ENCODE results near the gene SATB2. TPM values are rescaled to one million over a fixed set of nuclear protein-coding genes. Genes with fewer than 3 reads are reported as not detected.

SATB2 gene
- polyA plus RNA-seq, 1 donor from 2014 or later, result 0.21 TPM

- Histone ChIP-seq H3K36me3 (ENCODE audit: insufficient read depth, low read length) (no peaks in the 10 kb centered on the region), H3K27ac (ENCODE audit: low read length) (no peak overlapping the region), H3K9ac (ENCODE audit: low read length) (no peak overlapping the region)
Observed at GRCh38 chr2:199382091-199382490, 75.6 kb downstream of the SATB2 start.

GRCh38 chr2:199381531-199381930 lies 76.2 kb downstream of the SATB2 start:
- TF ChIP-seq MXI1 (conservative IDR thresholded peaks at IDR 0.05; ENCODE audit: poor library complexity, severe bottlenecking) (no peak), EZH2 (IDR thresholded peaks at IDR 0.05; ENCODE audit: borderline replicate concordance, insufficient read depth, low read length, poor library complexity, severe bottlenecking) (no peak), EP300 (conservative IDR thresholded peaks at IDR 0.05; ENCODE audit: poor library complexity, severe bottlenecking) (peak; percentile 23), REST (IDR thresholded peaks at IDR 0.05; ENCODE audit: borderline replicate concordance) (no peak), CTCF (IDR thresholded peaks at IDR 0.05; ENCODE audit: poor library complexity, severe bottlenecking) (no peak)

More at GRCh38 chr2:199382091-199382490, 75.6 kb downstream of the SATB2 start:
- no peak for TF ChIP-seq CTCF (IDR thresholded peaks at IDR 0.05; ENCODE audit: poor library complexity, severe bottlenecking)
- no peak for TF ChIP-seq TAF1 (IDR thresholded peaks at IDR 0.05; ENCODE audit: low read depth)
- no peak for TF ChIP-seq REST (IDR thresholded peaks at IDR 0.05; ENCODE audit: borderline replicate concordance)
- TF ChIP-seq RAD21 (conservative IDR thresholded peaks at IDR 0.05), result no peak
- no peak for TF ChIP-seq POLR2AphosphoS5 (IDR thresholded peaks at IDR 0.05)
- TF ChIP-seq EP300 (conservative IDR thresholded peaks at IDR 0.05; ENCODE audit: poor library complexity, severe bottlenecking), result no peak
- H3F3A ChIP-seq (ENCODE audit: insufficient read depth, low read length, poor library complexity, severe bottlenecking), result no peaks in the 10 kb centered on the region
- H3K27me3 ChIP-seq (ENCODE audit: insufficient read depth, low read depth, low read length), result no peaks in the 10 kb centered on the region
- H2AFZ ChIP-seq (ENCODE audit: low read depth, low read length), result no peak overlapping the region
- H3K9me2 ChIP-seq (ENCODE audit: insufficient read depth, low read length), result no peaks in the 10 kb centered on the region
- H3K4me2 ChIP-seq (ENCODE audit: low read length), result no peak overlapping the region
- no peak overlapping the region for H3K4me3 ChIP-seq (ENCODE audit: low read length)
- no peaks in the 10 kb centered on the region for H3K79me2 ChIP-seq (replicated peaks; ENCODE audit: insufficient read depth, low read length)
- no peaks in the 10 kb centered on the region for H4K20me1 ChIP-seq (ENCODE audit: insufficient read depth)
- H3K9me3 ChIP-seq (ENCODE audit: low read length), result no peaks in the 10 kb centered on the region

More at GRCh38 chr2:199381531-199381930, 76.2 kb downstream of the SATB2 start:
- H3K4me3 ChIP-seq (ENCODE audit: low read length), result no peak overlapping the region
- H3K79me2 ChIP-seq (replicated peaks; ENCODE audit: insufficient read depth, low read length), result no peaks in the 10 kb centered on the region
- no peaks in the 10 kb centered on the region for H3K27me3 ChIP-seq (ENCODE audit: insufficient read depth, low read depth, low read length)
- H3K9ac ChIP-seq (ENCODE audit: low read length), result no peak overlapping the region
- no peaks in the 10 kb centered on the region for H3F3A ChIP-seq (ENCODE audit: insufficient read depth, low read length, poor library complexity, severe bottlenecking)
- no peaks in the 10 kb centered on the region for H3K36me3 ChIP-seq (ENCODE audit: insufficient read depth, low read length)
- H3K9me2 ChIP-seq (ENCODE audit: insufficient read depth, low read length), result no peaks in the 10 kb centered on the region
- H3K4me2 ChIP-seq (ENCODE audit: low read length), result no peak overlapping the region
- H4K20me1 ChIP-seq (ENCODE audit: insufficient read depth), result no peaks in the 10 kb centered on the region
- no peak overlapping the region for H3K27ac ChIP-seq (ENCODE audit: low read length)
- no peak overlapping the region for H2AFZ ChIP-seq (ENCODE audit: low read depth, low read length)
- no peaks in the 10 kb centered on the region for H3K9me3 ChIP-seq (ENCODE audit: low read length)
